Fibroblast of skin of right biceps (primary cell): ENCODE results near the gene ELL.
A peak's percentile ranks its signal among the peaks of the same experiment; 100 is the strongest.

ENCODE experiments used
- DNase-seq: peaks from one replicate; pipeline ENCODE4 v3.0.0-alpha.2; 2013

ELL gene

GRCh38 chr19:18487576-18488402 is 34.1 kb downstream of the ELL start:
- DNase-seq = no peak

GRCh38 chr19:18486746-18487145 is 35.1 kb downstream of the ELL start:
- DNase-seq = no peak

- DNase-seq = no peak
Observed at GRCh38 chr19:18484992-18485391, 36.9 kb downstream of the ELL start.

GRCh38 chr19:18483119-18483890 is 38.6 kb downstream of the ELL start:
- DNase-seq = no peak

GRCh38 chr19:18481505-18482222 is 40.2 kb downstream of the ELL start:
- DNase-seq = no peak

- DNase-seq = peak; percentile 58
Observed at GRCh38 chr19:18480006-18480691, 41.7 kb downstream of the ELL start.

- peak; percentile 86 for DNase-seq
Observed at GRCh38 chr19:18478545-18479311, 43.1 kb downstream of the ELL start.

- no peak for DNase-seq
Observed at GRCh38 chr19:18477974-18478373, 43.9 kb downstream of the ELL start.

- peak; percentile 34 for DNase-seq
Observed at GRCh38 chr19:18477042-18477779, 44.7 kb downstream of the ELL start.

GRCh38 chr19:18476507-18477041 is 45.3 kb downstream of the ELL start:
- DNase-seq = no peak

GRCh38 chr19:18475762-18476331 is 46.0 kb downstream of the ELL start:
- no peak for DNase-seq

- no peak for DNase-seq
Observed at GRCh38 chr19:18475004-18475453, 46.8 kb downstream of the ELL start.

- DNase-seq = no peak
Observed at GRCh38 chr19:18474366-18474887, 47.4 kb downstream of the ELL start.

- no peak for DNase-seq
Observed at GRCh38 chr19:18473706-18474087, 48.2 kb downstream of the ELL start.

GRCh38 chr19:18473003-18473705 is 48.7 kb downstream of the ELL start:
- no peak for DNase-seq

- no peak for DNase-seq
Observed at GRCh38 chr19:18470787-18471186, 51.1 kb downstream of the ELL start.

- peak; percentile 63 for DNase-seq
Observed at GRCh38 chr19:18469069-18469846, 52.6 kb downstream of the ELL start.

GRCh38 chr19:18468517-18468916 is 53.4 kb downstream of the ELL start:
- DNase-seq = no peak

GRCh38 chr19:18467978-18468377 is 53.9 kb downstream of the ELL start:
- no peak for DNase-seq
